SK-N-SH (cell line): Measurements from ENCODE around the gene TTC39C. TPM values are rescaled to one million over a fixed set of nuclear protein-coding genes. Genes with fewer than 3 reads are reported as not detected.

Experiments
- CTCF ChIA-PET: fragments of 300-600, 350-600 bp; formaldehyde crosslinking; extraction: SDS; loops from one replicate; lab custom pipeline; 2021; lab: Yijun Ruan, JAX
- POLR2A ChIA-PET: fragments of 350-600 bp; sonication (Branson Sonifier 250); formaldehyde crosslinking; extraction: SDS; loops from one replicate; lab custom pipeline; 2020; ENCODE audit warnings: antibody characterized with exemption, inconsistent platforms; lab: Yijun Ruan, JAX
- DNase-seq: peaks from one replicate; pipeline ENCODE4 v3.0.0; 2012
- H2AFZ ChIP-seq: fragments of 200-600 bp; sonication (generic); 2 replicates; pipeline ENCODE4 v1.8.1; 2016; ENCODE audit warnings: antibody characterized with exemption, mild to moderate bottlenecking, low read depth
- H3F3A ChIP-seq: fragments of 200-600 bp; sonication (generic); replicated peaks from 2 replicates; pipeline ENCODE3; 2016; ENCODE audit warnings: antibody characterized with exemption, mild to moderate bottlenecking; ENCODE audit not compliant: insufficient read depth
- H3K27ac ChIP-seq, 2 experiments: fragments of 200-500 bp in 1 of 2; fragments of 200-600 bp in 1 of 2; sonication (Bioruptor generic) in 1 of 2; sonication (generic), shearing (Covaris generic) in 1 of 2; 2 replicates each; pipeline versions ENCODE4 v1.5.1 to v1.6.1; 2014 to 2016; ENCODE audit warnings: low read depth in 2 of 2, inconsistent platforms in 1 of 2, low read length in 1 of 2, mild to moderate bottlenecking in 1 of 2, mixed read lengths in 1 of 2
- H3K27me3 ChIP-seq: fragments of 200-600 bp; sonication (generic), shearing (Covaris generic); 2 replicates; pipeline ENCODE4 v1.6.1; 2016; ENCODE audit warnings: mixed run types; ENCODE audit not compliant: insufficient read depth
- H3K36me3 ChIP-seq, 2 experiments: fragments of 200-500 bp in 1 of 2; fragments of 200-600 bp in 1 of 2; sonication (Bioruptor generic) in 1 of 2; sonication (generic) in 1 of 2; replicated peaks in 1 of 2; 2 replicates each; pipeline versions ENCODE3 to v1.5.1; 2014 to 2016; ENCODE audit warnings: low read length in 1 of 2, mild to moderate bottlenecking in 1 of 2; ENCODE audit not compliant: insufficient read depth in 2 of 2, control insufficient read depth in 1 of 2
- H3K4me1 ChIP-seq, 2 experiments: fragments of 200-500 bp in 1 of 2; fragments of 200-600 bp in 1 of 2; sonication (Bioruptor generic) in 1 of 2; sonication (generic), shearing (Covaris generic) in 1 of 2; 2 replicates each; pipeline versions ENCODE4 v1.5.1 to v1.6.1; 2014 to 2016; ENCODE audit warnings: low read depth in 1 of 2, low read length in 1 of 2, mixed run types in 1 of 2; ENCODE audit not compliant: insufficient read depth in 2 of 2, control insufficient read depth in 1 of 2
- H3K4me2 ChIP-seq: fragments of 200-600 bp; sonication (generic), shearing (Covaris generic); 2 replicates; pipeline ENCODE4 v1.6.1; 2017; ENCODE audit warnings: mixed run types
- H3K4me3 ChIP-seq, 2 experiments: fragments of 200-500 bp in 1 of 2; fragments of 200-600 bp in 1 of 2; sonication (Bioruptor generic) in 1 of 2; sonication (generic), shearing (Covaris generic) in 1 of 2; 2 replicates each; pipeline versions ENCODE4 v1.5.1 to v1.8.1; 2014 to 2016; ENCODE audit warnings: low read depth in 2 of 2, inconsistent platforms in 1 of 2, low read length in 1 of 2, mild to moderate bottlenecking in 1 of 2, mixed read lengths in 1 of 2, moderate library complexity in 1 of 2
- H3K79me2 ChIP-seq: fragments of 200-600 bp; sonication (generic); 2 replicates; pipeline ENCODE4 v1.8.1; 2017; ENCODE audit warnings: mild to moderate bottlenecking; ENCODE audit not compliant: insufficient read depth
- H3K9ac ChIP-seq: fragments of 200-600 bp; sonication (generic); 2 replicates; pipeline ENCODE4 v1.6.1; 2017; ENCODE audit warnings: mixed run types
- H3K9me2 ChIP-seq: fragments of 200-600 bp; sonication (generic); 2 replicates; pipeline ENCODE4 v1.6.1; 2017; ENCODE audit warnings: mixed run types
- H3K9me3 ChIP-seq: fragments of 200-600 bp; sonication (generic); 2 replicates; pipeline ENCODE4 v1.6.1; 2017; ENCODE audit warnings: mixed run types, mild to moderate bottlenecking, moderate library complexity
- H4K20me1 ChIP-seq: fragments of 200-600 bp; sonication (generic); 2 replicates; pipeline ENCODE4 v1.6.1; 2017; ENCODE audit warnings: mild to moderate bottlenecking, mixed run types; ENCODE audit not compliant: insufficient read depth
- CTCF ChIP-seq: fragments of 200-600 bp; sonication (generic); IDR thresholded peaks from 2 replicates; pipeline ENCODE4 v1.6.1; 2017; ENCODE audit warnings: antibody characterized with exemption, mild to moderate bottlenecking, moderate library complexity
- ELF1 ChIP-seq: IDR thresholded peaks from 2 replicates; pipeline ENCODE4 v1.4.0; 2012
- EZH2phosphoT487 ChIP-seq: fragments of 200-600 bp; sonication (generic); IDR thresholded peaks from 2 replicates; pipeline ENCODE4 v1.6.1; 2017; ENCODE audit warnings: low read depth, mixed run types, mild to moderate bottlenecking, antibody characterized with exemption, moderate library complexity, borderline replicate concordance
- FOXJ3 ChIP-seq: sonication (generic); formaldehyde crosslinking; IDR thresholded peaks from 2 replicates; pipeline ENCODE4 v1.5.1; 2020; ENCODE audit warnings: mild to moderate bottlenecking, missing genetic modification reagents
- GABPA ChIP-seq: IDR thresholded peaks from 2 replicates; pipeline ENCODE4 v1.4.0; 2012; ENCODE audit warnings: low read depth, mild to moderate bottlenecking
- IRF3 ChIP-seq: fragments of 150-350 bp; IDR thresholded peaks from 2 replicates; pipeline ENCODE4 v1.6.1; 2016; ENCODE audit warnings: mild to moderate bottlenecking, low read depth, low read length
- MXI1 ChIP-seq: IDR thresholded peaks from 2 replicates; pipeline ENCODE4 v1.6.1; 2012; ENCODE audit warnings: mild to moderate bottlenecking, low read depth, low read length, improper control_type of control experiment
- NRF1 ChIP-seq: IDR thresholded peaks from 2 replicates; pipeline ENCODE4 v1.6.1; 2012; ENCODE audit warnings: low read depth, mild to moderate bottlenecking, low read length
- POLR2AphosphoS5 ChIP-seq: IDR thresholded peaks from 2 replicates; pipeline ENCODE4 v1.6.1; 2012; ENCODE audit warnings: low read depth, low read length
- RAD21 ChIP-seq: IDR thresholded peaks from 2 replicates; pipeline ENCODE4 v1.6.1; 2012; ENCODE audit warnings: mild to moderate bottlenecking, low read length
- RXRA ChIP-seq: IDR thresholded peaks from 2 replicates; pipeline ENCODE4 v1.4.0; 2012; ENCODE audit warnings: low read depth, mild to moderate bottlenecking, borderline replicate concordance
- TCF12 ChIP-seq: IDR thresholded peaks from 2 replicates; pipeline ENCODE4 v1.4.0; 2012
- TEAD4 ChIP-seq: IDR thresholded peaks from 2 replicates; pipeline ENCODE4 v1.4.0; 2012; ENCODE audit warnings: mild to moderate bottlenecking, borderline replicate concordance; ENCODE audit not compliant: insufficient read depth
- USF1 ChIP-seq: IDR thresholded peaks from 2 replicates; pipeline ENCODE4 v1.4.0; 2012; ENCODE audit warnings: low read depth, borderline replicate concordance
- YY1 ChIP-seq: IDR thresholded peaks from 2 replicates; pipeline ENCODE4 v1.4.0; 2012; ENCODE audit warnings: low read depth, mild to moderate bottlenecking
- ZBTB33 ChIP-seq: IDR thresholded peaks from 2 replicates; pipeline ENCODE4 v1.4.0; 2012; ENCODE audit warnings: low read depth, borderline replicate concordance
- WGBS: methylation state at CpG from one replicate; pipeline ENCODE4 v1.1.6; 2017; ENCODE audit warnings: low lambda C conversion rate; 5-methylcytosine and 5-hydroxymethylcytosine counted together
- polyA plus RNA-seq, 3 experiments: library from polyadenylated mRNA; depleted of rRNA; stranded (reverse); fragments of >200 nt; gene quantifications; 2 replicates each; pipeline ENCODE4 v1.2.3, GENCODE V29; 2012
- TF ChIP-seq, protein P1 (sequence below): IDR thresholded peaks from 2 replicates; pipeline ENCODE4; 2012
- TF ChIP-seq, protein P2 (sequence below): IDR thresholded peaks from 2 replicates; pipeline ENCODE4 v1.4.0; 2012; ENCODE audit warnings: low read depth

The TTC39C gene
- polyA plus RNA-seq, 1 of the 3 experiments (the other 2 are of a cell fraction), result 8.6 TPM

- TF ChIP-seq CTCF (no peak), NRF1 (no peak), RAD21 (no peak)
Measured at GRCh38 chr18:23966909-23967308, 47.6 kb upstream of the TTC39C start (continued).

DNA sequence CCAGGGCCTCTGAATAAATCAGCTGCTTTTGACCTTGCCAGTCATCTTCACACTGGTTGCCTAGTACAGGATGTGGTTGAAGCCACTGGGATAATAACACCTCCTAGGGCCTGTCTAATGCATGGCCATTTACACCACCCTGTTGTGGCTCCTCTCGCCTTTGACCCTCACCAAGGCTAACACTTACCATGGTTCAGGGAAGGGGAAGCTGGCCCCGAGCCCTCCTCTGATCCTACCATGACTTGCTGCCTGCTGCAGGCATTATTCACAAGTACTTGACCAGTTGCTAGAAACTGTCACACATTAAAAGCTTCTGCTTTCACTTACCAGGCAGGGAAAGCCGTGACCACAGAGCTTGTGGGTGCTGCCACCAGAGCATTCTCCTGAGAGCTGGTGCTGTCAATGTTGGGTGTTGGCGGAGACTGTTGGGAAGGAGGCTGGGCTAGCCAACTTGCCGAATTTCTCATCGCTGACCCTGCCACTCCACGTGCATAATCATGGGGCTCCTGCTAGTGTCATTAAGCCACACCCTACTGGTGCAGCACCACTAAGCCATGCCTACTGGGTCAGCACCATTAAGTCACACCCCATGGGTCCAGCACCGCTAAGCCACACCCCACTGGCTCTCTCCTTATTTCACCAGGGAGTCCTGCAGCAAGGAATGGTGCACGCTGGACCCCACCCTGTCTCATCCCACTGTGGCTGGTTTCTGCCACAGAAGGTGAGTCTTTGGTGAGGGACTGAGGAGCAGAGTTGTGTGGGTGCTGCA is 47.0 kb upstream of the TTC39C start:
- Histone ChIP-seq H3K27ac (no peak overlapping the region), H3K9me3 (no peaks in the 10 kb centered on the region)

More for the DNA sequence above, 47.0 kb upstream of the TTC39C start:
- no peak overlapping the region for H2AFZ ChIP-seq
- TF ChIP-seq, protein P1, sequence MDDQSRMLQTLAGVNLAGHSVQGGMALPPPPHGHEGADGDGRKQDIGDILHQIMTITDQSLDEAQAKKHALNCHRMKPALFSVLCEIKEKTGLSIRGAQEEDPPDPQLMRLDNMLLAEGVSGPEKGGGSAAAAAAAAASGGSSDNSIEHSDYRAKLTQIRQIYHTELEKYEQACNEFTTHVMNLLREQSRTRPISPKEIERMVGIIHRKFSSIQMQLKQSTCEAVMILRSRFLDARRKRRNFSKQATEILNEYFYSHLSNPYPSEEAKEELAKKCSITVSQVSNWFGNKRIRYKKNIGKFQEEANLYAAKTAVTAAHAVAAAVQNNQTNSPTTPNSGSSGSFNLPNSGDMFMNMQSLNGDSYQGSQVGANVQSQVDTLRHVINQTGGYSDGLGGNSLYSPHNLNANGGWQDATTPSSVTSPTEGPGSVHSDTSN, result no peak
- TF ChIP-seq, protein P2, sequence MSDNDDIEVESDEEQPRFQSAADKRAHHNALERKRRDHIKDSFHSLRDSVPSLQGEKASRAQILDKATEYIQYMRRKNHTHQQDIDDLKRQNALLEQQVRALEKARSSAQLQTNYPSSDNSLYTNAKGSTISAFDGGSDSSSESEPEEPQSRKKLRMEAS, result no peak
- no peak for TF ChIP-seq RAD21
- TF ChIP-seq MXI1, result no peak
- TF ChIP-seq TCF12, result no peak
- no peak for TF ChIP-seq IRF3
- no peak for TF ChIP-seq USF1
- TF ChIP-seq TEAD4, result no peak
- no peak for TF ChIP-seq POLR2AphosphoS5
- no peak for TF ChIP-seq RXRA
- no peak for TF ChIP-seq EZH2phosphoT487
- TF ChIP-seq FOXJ3, result no peak
- TF ChIP-seq YY1, result no peak
- no peak for TF ChIP-seq GABPA
- no peak for TF ChIP-seq ZBTB33
- TF ChIP-seq NRF1, result no peak
- TF ChIP-seq ELF1, result no peak
- H3K27me3 ChIP-seq, result no peaks in the 10 kb centered on the region
- H4K20me1 ChIP-seq, result no peaks in the 10 kb centered on the region
- no peaks in the 10 kb centered on the region for H3K36me3 ChIP-seq
- no peak overlapping the region for H3K9ac ChIP-seq
- H3F3A ChIP-seq, result no peaks in the 10 kb centered on the region
- no peak overlapping the region for H3K4me3 ChIP-seq
- DNase-seq, result no peak
- no peaks in the 10 kb centered on the region for H3K9me2 ChIP-seq
- H3K4me1 ChIP-seq, result no peaks in the 10 kb centered on the region; a peak in 1 of 4 replicates
- H3K79me2 ChIP-seq, result no peaks in the 10 kb centered on the region
- no peak overlapping the region for H3K4me2 ChIP-seq
- ChIA-PET POLR2A (no interaction called here), CTCF (interaction anchor here (0.7 to 1.6 kb wide), 4 partner anchors 10 to 152 kb away, joined by 3 to 4 read pairs (median 3); no protein-coding TSS in a partner anchor)
- 75% methylated on average over 5 of the region's 9 CpGs for WGBS
